HT-29 (cell line): ENCODE data around the gene MINDY1. TPM values are rescaled to one million over a fixed set of nuclear protein-coding genes. Genes with fewer than 3 reads are reported as not detected.
A peak's percentile ranks its signal among the peaks of the same experiment; 100 is the strongest.

Experiments used
- DNase-seq: peaks from one replicate; pipeline ENCODE4 v3.0.0-alpha.2; 2015; ENCODE audit warnings: low spot score
- total RNA-seq: library from RNA; depleted of rRNA; stranded (reverse); fragments of >200 nt; shearing (Covaris generic); gene quantifications from 2 replicates; pipeline ENCODE4 v1.2.3, GENCODE V29; 2014

The MINDY1 gene
- total RNA-seq, 1 experiment from 2014 or later: 19.8 TPM

- DNase-seq: no peak
Measured at GRCh38 chr1:150985179-150985825, 21.4 kb downstream of the MINDY1 start.

- peak; percentile 83 for DNase-seq
Measured at GRCh38 chr1:150981805-150982712, 24.6 kb downstream of the MINDY1 start, which contains the start of gene ANXA9. Gene ANXA9, plus strand, starts transcription at chr1:150982292. Its CDS starts 814 bp downstream, at chr1:150983106.

- DNase-seq: peak; percentile 77
Measured at GRCh38 chr1:150981177-150981804, 25.4 kb downstream of the MINDY1 start.

GRCh38 chr1:150979092-150980056, 27.3 kb downstream of the MINDY1 start:
- peak; percentile 98 for DNase-seq

- peak; percentile 96 for DNase-seq
Measured at GRCh38 chr1:150976879-150977694, 29.6 kb downstream of the MINDY1 start.

GRCh38 chr1:150976401-150976821, 30.3 kb downstream of the MINDY1 start:
- no peak for DNase-seq

- peak; percentile 76 for DNase-seq
Measured at GRCh38 chr1:150974580-150975478, 31.9 kb downstream of the MINDY1 start, which contains the start of gene CERS2. Gene CERS2, minus strand, starts transcription at chr1:150974835. Its CDS starts 5,745 bp downstream, at chr1:150969090.

GRCh38 chr1:150973836-150974579, 32.7 kb downstream of the MINDY1 start:
- DNase-seq: peak; percentile 57

GRCh38 chr1:150973258-150973835, 33.4 kb downstream of the MINDY1 start:
- DNase-seq: peak; percentile 12

GRCh38 chr1:150972417-150972940, 34.2 kb downstream of the MINDY1 start:
- peak; percentile 9 for DNase-seq

GRCh38 chr1:150971583-150972416, 34.9 kb downstream of the MINDY1 start:
- DNase-seq: peak; percentile 43

GRCh38 chr1:150970808-150971582, 35.7 kb downstream of the MINDY1 start:
- peak; percentile 57 for DNase-seq

GRCh38 chr1:150969626-150970025, 37.1 kb downstream of the MINDY1 start:
- DNase-seq: no peak

GRCh38 chr1:150968491-150968890, 38.2 kb downstream of the MINDY1 start:
- no peak for DNase-seq

- no peak for DNase-seq
Measured at GRCh38 chr1:150967936-150968335, 38.8 kb downstream of the MINDY1 start.

GRCh38 chr1:150966011-150966410, 40.7 kb downstream of the MINDY1 start:
- no peak for DNase-seq
